Body of pancreas (tissue), 4 donors: ENCODE measurements around the gene ANP32A. TPM values are rescaled to one million over a fixed set of nuclear protein-coding genes. Genes with fewer than 3 reads are reported as not detected.

Source experiments
- ATAC-seq: fragments of 150-250 bp; one replicate; pipeline ENCODE4 v1.9.1; 2016
- DNase-seq, 4 donors: peaks; one replicate each; pipeline ENCODE4 v3.0.0-alpha.2; 2019
- H3K27ac ChIP-seq, 4 donors: fragments of 200-600 bp; sonication (generic); 1 replicate in 3 of 4; 2 replicates in 1 of 4; pipeline versions ENCODE4 v1.5.1 to v1.6.1; 2016 to 2019; ENCODE audit warnings: mild to moderate bottlenecking in 1 of 4, mixed read lengths in 1 of 4, moderate library complexity in 1 of 4
- H3K27me3 ChIP-seq, 2 donors: fragments of 200-600 bp; sonication (generic); one replicate each; pipeline ENCODE4 v1.6.0; 2016; ENCODE audit warnings: mild to moderate bottlenecking in 1 of 2
- H3K36me3 ChIP-seq, 2 donors: fragments of 200-600 bp; sonication (generic); replicated peaks in 1 of 2; 2 replicates each; pipeline ENCODE4 v1.5.1; 2016; ENCODE audit warnings: low read depth in 2 of 2; ENCODE audit not compliant: insufficient read depth in 1 of 2
- H3K4me1 ChIP-seq: fragments of 200-600 bp; sonication (generic); one replicate; pipeline ENCODE4 v1.6.0; 2016
- H3K4me3 ChIP-seq, 2 donors: fragments of 200-600 bp; sonication (generic); 1 replicate in 1 of 2; 2 replicates in 1 of 2; pipeline ENCODE4 v1.5.1; 2016 to 2019
- H3K9me3 ChIP-seq, 3 donors: fragments of 200-600 bp; sonication (generic); 1 replicate in 2 of 3; 2 replicates in 1 of 3; pipeline ENCODE4 v1.5.1; 2016
- POLR2A ChIP-seq, 3 donors: fragments of 450-650 bp; IDR thresholded peaks; one replicate each; pipeline ENCODE4 v1.6.1; 2016; ENCODE audit warnings: antibody characterized with exemption in 3 of 3, mild to moderate bottlenecking in 2 of 3
- WGBS, 2 donors: methylation state at CpG; one replicate each; pipeline ENCODE4 v1.1.5; 2017; 5-methylcytosine and 5-hydroxymethylcytosine counted together
- intact Hi-C: fragments of 100-400 bp; cut with DNase I; formaldehyde crosslinking; loops from one replicate; pipeline ENCODE4 v1.15.1; 2023
- total RNA-seq, 2 donors: library from RNA; depleted of rRNA; stranded (reverse); fragments of >200 nt; gene quantifications; one replicate each; pipeline ENCODE4 v1.1.0, GENCODE V29; 2016
- TF ChIP-seq, protein P1 (sequence below), 7 experiments: fragments of 450-650 bp in 4 of 7; fragments of 200-600 bp in 3 of 7; sonication (generic) in 3 of 7; IDR thresholded peaks; one replicate each; pipeline ENCODE4 v1.5.1; 2016 to 2019; ENCODE audit warnings: antibody characterized with exemption in 7 of 7

Gene ANP32A
- total RNA-seq, 2 donors from 2014 or later = 27.7 to 37.4 TPM

DNA sequence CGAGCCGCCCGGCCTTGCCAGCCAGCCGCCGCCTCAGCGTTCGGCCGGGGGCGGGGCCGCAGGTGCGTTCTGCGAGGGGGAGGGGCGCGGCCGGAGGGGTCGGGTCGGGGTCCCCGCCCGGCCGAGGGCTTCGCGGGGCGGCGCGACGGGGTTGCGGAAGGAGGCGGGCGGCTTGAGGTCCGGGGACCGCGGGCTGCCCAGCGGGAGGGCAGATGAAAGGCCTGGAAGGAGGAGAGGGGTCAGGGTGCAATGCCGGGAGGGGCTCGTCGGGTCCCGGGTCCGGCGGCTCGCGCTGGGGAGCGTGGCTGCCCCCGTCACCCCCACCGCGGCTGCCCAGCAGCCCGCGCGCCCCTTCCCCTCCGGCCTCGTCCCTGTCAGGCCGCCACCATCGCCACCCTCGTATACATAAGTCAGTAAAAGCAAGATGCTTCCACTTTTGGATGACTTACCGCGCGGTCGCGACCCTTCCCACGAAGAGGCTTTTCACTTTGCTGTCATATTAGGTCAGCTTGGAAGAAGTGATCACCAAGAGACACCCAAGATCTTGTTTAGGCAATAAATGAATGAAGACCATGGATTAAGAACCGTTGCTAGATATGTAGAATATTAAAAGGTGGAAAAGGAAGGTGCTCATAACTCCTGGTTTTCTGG lies 620 bp upstream of the ANP32A start:
- ATAC-seq (peak; percentile 2), DNase-seq (peak in 2 of 4 donors; percentile 13 to 35)
- intact Hi-C loops = no loop called here
- Histone ChIP-seq H3K4me3 (peak overlapping the region; percentile 81 to 96), H3K36me3 (no peaks in the 10 kb centered on the region), H3K4me1 (peaks cover 15% of the 10 kb centered on the region), H3K9me3 (no peaks in the 10 kb centered on the region), H3K27me3 (no peaks in the 10 kb centered on the region), H3K27ac (peak overlapping the region; percentile 89 to 100 (median 99))
- no peak for TF ChIP-seq POLR2A (IDR thresholded peaks at IDR 0.05)
- TF ChIP-seq, protein P1, sequence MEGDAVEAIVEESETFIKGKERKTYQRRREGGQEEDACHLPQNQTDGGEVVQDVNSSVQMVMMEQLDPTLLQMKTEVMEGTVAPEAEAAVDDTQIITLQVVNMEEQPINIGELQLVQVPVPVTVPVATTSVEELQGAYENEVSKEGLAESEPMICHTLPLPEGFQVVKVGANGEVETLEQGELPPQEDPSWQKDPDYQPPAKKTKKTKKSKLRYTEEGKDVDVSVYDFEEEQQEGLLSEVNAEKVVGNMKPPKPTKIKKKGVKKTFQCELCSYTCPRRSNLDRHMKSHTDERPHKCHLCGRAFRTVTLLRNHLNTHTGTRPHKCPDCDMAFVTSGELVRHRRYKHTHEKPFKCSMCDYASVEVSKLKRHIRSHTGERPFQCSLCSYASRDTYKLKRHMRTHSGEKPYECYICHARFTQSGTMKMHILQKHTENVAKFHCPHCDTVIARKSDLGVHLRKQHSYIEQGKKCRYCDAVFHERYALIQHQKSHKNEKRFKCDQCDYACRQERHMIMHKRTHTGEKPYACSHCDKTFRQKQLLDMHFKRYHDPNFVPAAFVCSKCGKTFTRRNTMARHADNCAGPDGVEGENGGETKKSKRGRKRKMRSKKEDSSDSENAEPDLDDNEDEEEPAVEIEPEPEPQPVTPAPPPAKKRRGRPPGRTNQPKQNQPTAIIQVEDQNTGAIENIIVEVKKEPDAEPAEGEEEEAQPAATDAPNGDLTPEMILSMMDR (IDR thresholded peaks at IDR 0.05) = no peak
- 1% methylated on average over 15 to 38 of the region's 60 CpGs for WGBS, 2 donors

DNA sequence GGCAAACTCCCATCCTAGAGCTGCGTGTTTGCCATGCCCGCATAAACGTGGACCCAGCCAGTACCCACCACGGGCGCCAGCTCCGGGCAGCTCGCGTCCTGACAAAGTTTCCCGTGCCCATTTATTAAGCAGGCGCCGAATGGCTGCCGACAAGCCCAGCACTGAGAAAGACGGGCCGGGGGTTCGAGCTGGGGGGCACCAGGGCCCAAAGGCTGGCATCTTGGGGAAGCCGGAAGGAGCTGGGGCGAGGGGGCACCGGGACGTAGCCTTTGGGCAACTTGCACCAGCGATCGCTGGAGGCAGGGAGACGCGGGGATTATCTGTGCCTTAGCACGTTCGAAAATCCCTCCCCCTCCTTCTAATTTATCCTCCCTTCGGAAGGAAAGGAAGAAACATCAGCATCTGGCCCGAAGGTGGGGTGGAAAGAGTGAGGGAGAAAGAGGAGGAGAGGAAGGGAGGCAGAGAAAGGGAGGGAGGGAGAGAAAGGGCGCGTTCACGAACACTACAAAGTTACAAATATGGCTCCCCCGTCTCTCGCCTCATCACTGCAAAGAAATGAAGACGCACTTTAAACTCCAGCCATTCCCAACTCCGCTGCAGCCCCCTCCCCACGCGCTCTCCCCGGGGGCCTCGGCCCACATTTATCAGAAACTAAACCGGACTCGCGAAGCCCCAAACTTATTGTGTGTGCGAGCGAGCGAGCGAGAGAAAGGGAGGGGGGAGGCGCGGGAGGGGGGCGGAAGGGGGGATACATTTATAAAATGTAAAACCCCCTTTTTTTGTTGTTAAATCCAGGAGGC lies 1.0 kb downstream of the ANP32A start:
- no peak for ATAC-seq
- Histone ChIP-seq H3K27me3 (no peaks in the 10 kb centered on the region), H3K9me3 (no peaks in the 10 kb centered on the region), H3K36me3 (no peaks in the 10 kb centered on the region), H3K4me3 (peak overlapping the region; percentile 81 to 96), H3K4me1 (peaks cover 24% of the 10 kb centered on the region), H3K27ac (peak overlapping the region; percentile 89 to 100 (median 99))
- intact Hi-C loops = no loop called here
- peak; percentile 34 to 54 (median 45) for DNase-seq
- 1% methylated on average over 45 to 46 of the region's 48 CpGs for WGBS, 2 donors
- TF ChIP-seq POLR2A (IDR thresholded peaks at IDR 0.05) = peak; percentile 20 to 49 (median 22)
- TF ChIP-seq, protein P1 (IDR thresholded peaks at IDR 0.05) = no peak

DNA sequence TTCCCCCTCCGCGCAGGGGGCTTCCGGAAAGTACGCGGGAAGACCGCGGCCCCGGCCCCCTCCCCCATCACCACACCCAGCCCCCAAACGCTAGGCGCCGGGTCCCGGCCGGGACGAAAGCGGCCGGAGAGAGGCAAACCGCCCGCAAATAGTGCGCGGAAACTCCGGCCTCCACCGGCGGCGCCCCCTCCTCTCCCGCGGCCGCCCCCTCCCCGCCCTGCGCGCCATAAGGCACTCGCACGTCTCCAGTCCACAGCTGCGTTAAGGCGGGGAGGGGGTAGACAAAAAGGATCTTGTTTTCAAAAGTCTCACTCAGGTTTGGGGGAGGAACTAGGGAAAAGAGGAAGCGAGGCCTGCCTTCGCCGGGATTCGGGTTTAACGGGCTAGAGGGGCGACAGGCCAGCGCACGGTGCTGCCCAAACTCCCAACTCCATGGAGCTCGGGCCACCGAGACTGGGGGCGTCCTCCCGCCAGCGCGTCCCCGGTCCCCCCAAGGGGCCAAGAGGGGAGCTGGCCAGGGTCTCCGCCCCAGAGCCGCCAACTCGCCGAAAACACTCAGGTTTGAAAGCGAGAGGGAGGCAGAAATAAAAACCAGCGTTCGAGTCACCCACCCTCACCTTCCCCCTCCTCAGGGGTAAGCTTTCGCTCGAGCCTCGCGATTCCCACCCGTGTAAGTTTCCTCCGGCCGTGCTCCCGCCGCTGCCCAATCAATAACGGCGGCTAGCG lies 1.8 kb downstream of the ANP32A start:
- ATAC-seq (peak; percentile 4), DNase-seq (peak; percentile 35 to 63 (median 50))
- TF ChIP-seq, protein P1 (IDR thresholded peaks at IDR 0.05) = no peak
- peak in 2 of 3 donors; percentile 46 to 67 for TF ChIP-seq POLR2A (IDR thresholded peaks at IDR 0.05)
- Histone ChIP-seq H3K27ac (peak overlapping the region; percentile 89 to 100 (median 99)), H3K36me3 (no peaks in the 10 kb centered on the region), H3K27me3 (no peaks in the 10 kb centered on the region), H3K4me3 (peak overlapping the region; percentile 81 to 96), H3K4me1 (peaks cover 24% of the 10 kb centered on the region), H3K9me3 (no peaks in the 10 kb centered on the region)
- 1% methylated on average over 25 to 51 of the region's 68 CpGs for WGBS, 2 donors
- intact Hi-C loops = no loop called here

DNA sequence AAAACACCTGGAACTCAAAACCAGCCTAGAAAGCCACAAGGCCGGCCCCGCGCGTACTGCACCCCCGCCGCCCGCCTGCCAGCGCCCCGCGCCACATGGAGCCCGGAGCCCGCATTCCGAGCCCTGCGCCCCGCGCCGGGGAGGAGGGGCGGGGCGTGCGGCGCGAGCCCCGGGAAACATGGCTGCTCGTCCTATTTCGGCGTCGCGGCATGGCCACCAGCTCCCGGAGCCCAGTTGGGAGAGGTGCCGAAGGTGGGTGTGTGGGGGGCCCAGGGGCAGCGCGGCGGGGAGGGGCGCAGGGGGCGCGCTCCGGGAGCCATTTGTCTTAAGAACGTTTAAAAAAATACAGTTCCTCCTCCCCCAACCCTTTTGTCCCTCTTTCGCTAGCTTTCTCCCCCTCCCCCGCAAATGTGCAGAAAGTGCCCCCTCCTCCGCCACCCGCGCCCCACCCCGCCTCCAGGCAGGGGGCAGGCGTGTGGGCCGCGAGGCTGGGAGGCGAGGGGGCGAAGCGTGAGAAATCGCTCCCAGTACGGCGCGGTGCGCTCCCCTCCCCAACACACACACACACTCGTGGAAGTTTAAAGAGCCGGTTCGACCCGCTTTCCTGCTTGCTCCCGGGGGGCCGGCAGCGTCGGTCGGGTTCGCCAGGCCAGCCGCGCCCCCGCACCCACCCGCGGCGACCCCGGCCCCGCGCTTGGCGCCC lies 2.5 kb downstream of the ANP32A start:
- Histone ChIP-seq H3K36me3 (no peaks in the 10 kb centered on the region), H3K27me3 (no peaks in the 10 kb centered on the region), H3K4me3 (peak overlapping the region; percentile 81 to 96), H3K27ac (peak overlapping the region; percentile 89 to 100 (median 99)), H3K9me3 (no peaks in the 10 kb centered on the region), H3K4me1 (peaks cover 29% of the 10 kb centered on the region)
- peak; percentile 67 to 74 (median 70) for DNase-seq
- 0 to 1% methylated on average over 28 to 54 of the region's 75 CpGs for WGBS, 2 donors
- TF ChIP-seq, protein P1 (IDR thresholded peaks at IDR 0.05) = peak in 1 of 7 experiments; percentile 3
- peak in 2 of 3 donors; percentile 14 to 39 for TF ChIP-seq POLR2A (IDR thresholded peaks at IDR 0.05)
- intact Hi-C loops = no loop called here
- peak; percentile 43 for ATAC-seq
